NT2/D1 (cell line): ENCODE data around the gene COL9A3.

Experiments
- DNase-seq: peaks from one replicate; pipeline ENCODE4 v3.0.0-alpha.2; 2011; ENCODE audit warnings: low read depth, low spot score
- H3K27me3 ChIP-seq: 2 replicates; pipeline ENCODE4 v1.6.0; 2011; ENCODE audit warnings: mild to moderate bottlenecking; ENCODE audit not compliant: insufficient read length, insufficient read depth
- H3K36me3 ChIP-seq: 2 replicates; pipeline ENCODE4 v1.6.1; 2011; ENCODE audit warnings: mild to moderate bottlenecking, low read length, mixed read lengths; ENCODE audit not compliant: insufficient read depth, insufficient read length
- H3K4me1 ChIP-seq: 2 replicates; pipeline ENCODE4 v1.5.1; 2011; ENCODE audit not compliant: insufficient read depth, insufficient read length
- H3K4me3 ChIP-seq: 2 replicates; pipeline ENCODE4 v1.5.1; 2011; ENCODE audit warnings: low read depth; ENCODE audit not compliant: insufficient read length
- H3K9ac ChIP-seq: 2 replicates; pipeline ENCODE4 v1.6.0; 2011; ENCODE audit warnings: low read depth; ENCODE audit not compliant: insufficient read length
- H3K9me3 ChIP-seq: 2 replicates; pipeline ENCODE4 v1.5.1; 2011; ENCODE audit warnings: mild to moderate bottlenecking, low read length; ENCODE audit not compliant: insufficient read depth
- SUZ12 ChIP-seq: IDR thresholded peaks from 2 replicates; pipeline ENCODE4 v1.6.1; 2011; ENCODE audit not compliant: insufficient read length, insufficient read depth; ENCODE audit errors: extremely low read depth
- YY1 ChIP-seq: IDR thresholded peaks from 2 replicates; pipeline ENCODE4 v1.6.1; 2011; ENCODE audit not compliant: insufficient read length, insufficient read depth
- ZNF274 ChIP-seq: IDR thresholded peaks from 2 replicates; pipeline ENCODE4 v1.6.1; 2011; ENCODE audit warnings: mild to moderate bottlenecking, low read depth, low read length

COL9A3 gene

GRCh38 chr20:62794007-62794724, 22.7 kb upstream of the COL9A3 start:
- peaks cover 22% of the 10 kb centered on the region for H3K36me3 ChIP-seq
- TF ChIP-seq ZNF274 (no peak), YY1 (no peak), SUZ12 (no peak)
- H3K9ac ChIP-seq: peak overlapping the region; percentile 90
- H3K4me1 ChIP-seq: peaks cover 25% of the 10 kb centered on the region
- H3K27me3 ChIP-seq: peaks cover 19% of the 10 kb centered on the region
- peak; percentile 95 for DNase-seq
- peak overlapping the region; percentile 60 for H3K4me3 ChIP-seq
- H3K9me3 ChIP-seq: no peaks in the 10 kb centered on the region

- Histone ChIP-seq H3K4me1 (peaks cover 21% of the 10 kb centered on the region), H3K4me3 (peak overlapping the region; percentile 60), H3K9ac (peak overlapping the region; percentile 87), H3K27me3 (peaks cover 19% of the 10 kb centered on the region), H3K36me3 (peaks cover 32% of the 10 kb centered on the region), H3K9me3 (no peaks in the 10 kb centered on the region)
- TF ChIP-seq SUZ12 (no peak), YY1 (no peak), ZNF274 (no peak)
- DNase-seq: no peak
These were observed 21.7 kb upstream of the COL9A3 start for GRCh38 chr20:62795023-62795761.

- TF ChIP-seq ZNF274 (no peak), SUZ12 (no peak), YY1 (no peak)
- H3K9ac ChIP-seq: peak overlapping the region; percentile 88
- peaks cover 23% of the 10 kb centered on the region for H3K4me1 ChIP-seq
These were observed 20.0 kb upstream of the COL9A3 start for GRCh38 chr20:62796699-62797491.

GRCh38 chr20:62797671-62798532, 18.9 kb upstream of the COL9A3 start:
- no peak for DNase-seq
- Histone ChIP-seq H3K27me3 (peaks cover 14% of the 10 kb centered on the region), H3K9ac (peak overlapping the region; percentile 17), H3K36me3 (peaks cover 51% of the 10 kb centered on the region), H3K4me1 (peaks cover 23% of the 10 kb centered on the region), H3K9me3 (no peaks in the 10 kb centered on the region), H3K4me3 (no peak overlapping the region)
- TF ChIP-seq ZNF274 (no peak), YY1 (no peak), SUZ12 (no peak)

More at GRCh38 chr20:62796699-62797491, 20.0 kb upstream of the COL9A3 start:
- Histone ChIP-seq H3K4me3 (peak overlapping the region; percentile 68), H3K27me3 (peaks cover 19% of the 10 kb centered on the region), H3K36me3 (peaks cover 48% of the 10 kb centered on the region), H3K9me3 (no peaks in the 10 kb centered on the region)
- no peak for DNase-seq

GRCh38 chr20:62799036-62799435, 17.8 kb upstream of the COL9A3 start:
- Histone ChIP-seq H3K9ac (no peak overlapping the region), H3K4me3 (no peak overlapping the region), H3K27me3 (peaks cover 10% of the 10 kb centered on the region), H3K36me3 (peaks cover 51% of the 10 kb centered on the region), H3K9me3 (no peaks in the 10 kb centered on the region), H3K4me1 (peaks cover 13% of the 10 kb centered on the region)
- TF ChIP-seq SUZ12: no peak
- TF ChIP-seq ZNF274: no peak
- no peak for TF ChIP-seq YY1
- DNase-seq: no peak

GRCh38 chr20:62799459-62799858, 17.4 kb upstream of the COL9A3 start:
- no peak for DNase-seq
- Histone ChIP-seq H3K9me3 (no peaks in the 10 kb centered on the region), H3K27me3 (peaks cover 13% of the 10 kb centered on the region), H3K4me1 (peaks cover 16% of the 10 kb centered on the region), H3K4me3 (no peak overlapping the region), H3K9ac (no peak overlapping the region), H3K36me3 (peaks cover 51% of the 10 kb centered on the region)
- TF ChIP-seq ZNF274 (no peak), YY1 (no peak), SUZ12 (no peak)
